LNCAP (cell line): Measurements from ENCODE around the gene WIPF1.

ENCODE experiments used
- TF ChIP-seq, protein P1 (sequence below): fragments of 450-650 bp; IDR thresholded peaks from 2 replicates; pipeline ENCODE4 v1.5.1; 2017; ENCODE audit warnings: mild to moderate bottlenecking

Gene WIPF1

DNA sequence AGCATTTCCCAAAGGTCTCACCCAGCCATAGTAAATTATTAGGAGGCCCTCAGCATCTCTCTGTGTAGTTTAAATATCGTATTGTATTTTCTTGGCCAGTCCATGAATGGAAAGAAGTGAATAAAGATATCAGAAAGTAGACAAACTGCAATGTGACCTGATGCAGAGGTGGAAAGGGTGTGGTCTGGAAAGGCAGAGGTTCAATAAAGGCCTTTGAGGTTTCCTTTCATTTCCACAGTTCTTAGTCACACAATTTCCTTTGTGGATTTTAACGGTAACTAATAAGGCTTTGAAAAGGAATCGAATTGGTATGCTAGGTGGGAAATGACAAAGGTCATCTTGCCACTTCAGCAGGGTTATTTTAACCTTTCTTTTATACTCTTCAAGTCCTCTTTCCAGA lies 20.1 kb upstream of the WIPF1 start:
- TF ChIP-seq, protein P1, sequence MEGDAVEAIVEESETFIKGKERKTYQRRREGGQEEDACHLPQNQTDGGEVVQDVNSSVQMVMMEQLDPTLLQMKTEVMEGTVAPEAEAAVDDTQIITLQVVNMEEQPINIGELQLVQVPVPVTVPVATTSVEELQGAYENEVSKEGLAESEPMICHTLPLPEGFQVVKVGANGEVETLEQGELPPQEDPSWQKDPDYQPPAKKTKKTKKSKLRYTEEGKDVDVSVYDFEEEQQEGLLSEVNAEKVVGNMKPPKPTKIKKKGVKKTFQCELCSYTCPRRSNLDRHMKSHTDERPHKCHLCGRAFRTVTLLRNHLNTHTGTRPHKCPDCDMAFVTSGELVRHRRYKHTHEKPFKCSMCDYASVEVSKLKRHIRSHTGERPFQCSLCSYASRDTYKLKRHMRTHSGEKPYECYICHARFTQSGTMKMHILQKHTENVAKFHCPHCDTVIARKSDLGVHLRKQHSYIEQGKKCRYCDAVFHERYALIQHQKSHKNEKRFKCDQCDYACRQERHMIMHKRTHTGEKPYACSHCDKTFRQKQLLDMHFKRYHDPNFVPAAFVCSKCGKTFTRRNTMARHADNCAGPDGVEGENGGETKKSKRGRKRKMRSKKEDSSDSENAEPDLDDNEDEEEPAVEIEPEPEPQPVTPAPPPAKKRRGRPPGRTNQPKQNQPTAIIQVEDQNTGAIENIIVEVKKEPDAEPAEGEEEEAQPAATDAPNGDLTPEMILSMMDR = no peak

DNA sequence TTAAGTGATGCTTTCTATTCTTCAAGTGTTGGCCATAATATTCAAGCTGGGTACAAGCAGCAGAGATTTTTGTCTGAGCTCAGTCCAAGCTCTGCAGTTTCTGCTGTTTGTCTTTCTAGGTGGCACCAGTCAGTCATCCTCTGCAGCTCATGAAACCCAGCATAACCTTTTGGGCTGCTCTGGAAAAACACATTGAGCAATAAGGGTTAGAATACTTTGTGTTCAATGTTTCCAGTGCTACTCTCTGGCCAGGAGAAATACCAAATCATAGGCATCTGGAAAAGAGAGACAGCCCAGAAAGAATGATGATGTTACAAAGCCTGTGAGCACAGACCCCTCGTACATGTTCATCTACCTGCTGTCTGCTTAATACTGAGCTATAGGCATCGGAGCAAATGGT lies 19.5 kb upstream of the WIPF1 start:
- TF ChIP-seq, protein P1 = peak; percentile 46

DNA sequence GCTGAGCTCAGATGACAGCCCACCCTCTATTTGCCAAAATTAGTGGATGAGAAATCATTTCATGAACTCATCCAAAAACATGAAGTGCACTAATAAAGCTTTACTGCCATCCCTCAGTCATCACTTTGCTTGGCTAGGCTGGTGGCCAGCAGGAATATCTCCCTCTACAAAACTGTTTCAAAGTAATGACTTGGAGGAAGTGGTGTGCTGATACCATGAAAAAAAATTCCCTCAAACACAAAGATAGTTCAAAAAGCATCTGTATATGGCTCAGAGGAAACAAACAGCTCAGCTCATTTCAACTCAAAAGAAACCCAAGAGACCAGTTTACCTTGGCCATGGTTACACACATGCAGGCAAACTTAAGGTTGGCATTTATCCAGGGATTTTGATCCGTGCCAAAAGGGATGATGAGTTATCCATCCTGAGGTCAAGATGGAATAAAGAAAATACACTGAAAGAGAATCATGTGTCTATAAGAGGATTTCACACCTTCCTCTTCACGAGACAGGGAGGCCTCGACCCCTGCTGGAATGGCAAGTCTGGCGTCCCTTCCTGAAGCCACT lies 18.4 kb upstream of the WIPF1 start:
- TF ChIP-seq, protein P1 = no peak

DNA sequence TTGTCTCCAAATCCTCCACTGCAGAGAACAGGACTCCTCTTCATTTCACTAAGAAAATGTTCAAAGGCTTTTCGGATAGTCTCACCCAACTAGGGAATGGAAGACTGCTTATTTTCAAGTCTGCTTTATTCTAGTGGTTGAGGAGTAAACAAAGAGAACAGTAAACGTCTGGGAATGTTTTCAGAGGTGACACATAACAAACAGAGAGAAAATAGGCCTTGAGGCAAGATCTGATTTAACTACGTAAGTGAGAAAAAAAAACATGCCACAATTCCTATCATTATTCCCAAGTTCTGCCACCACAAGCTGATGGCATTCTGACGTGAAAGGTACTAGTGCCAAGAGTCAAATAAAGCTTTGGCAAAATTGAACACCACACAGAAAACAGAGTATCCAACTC lies 16.7 kb upstream of the WIPF1 start:
- TF ChIP-seq, protein P1 = no peak

DNA sequence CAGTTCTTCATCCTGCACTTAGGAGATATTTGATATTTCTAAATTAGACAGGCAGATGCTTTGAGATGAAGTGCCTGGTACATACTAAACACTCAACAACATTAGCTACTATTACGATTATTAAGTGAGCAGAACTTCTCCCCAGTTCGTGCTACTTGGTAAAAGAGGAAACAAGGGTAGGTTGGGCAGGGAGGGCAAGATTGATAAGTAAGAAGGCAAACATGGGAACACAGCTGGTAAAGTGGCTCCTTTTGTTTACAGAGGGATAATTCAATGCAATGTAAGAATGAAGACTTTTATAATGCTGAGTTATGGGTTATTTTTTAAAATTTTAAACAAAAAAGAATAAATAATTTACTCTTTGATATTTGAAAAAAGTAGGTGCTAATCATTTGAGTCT lies 15.9 kb upstream of the WIPF1 start:
- TF ChIP-seq, protein P1 = no peak

DNA sequence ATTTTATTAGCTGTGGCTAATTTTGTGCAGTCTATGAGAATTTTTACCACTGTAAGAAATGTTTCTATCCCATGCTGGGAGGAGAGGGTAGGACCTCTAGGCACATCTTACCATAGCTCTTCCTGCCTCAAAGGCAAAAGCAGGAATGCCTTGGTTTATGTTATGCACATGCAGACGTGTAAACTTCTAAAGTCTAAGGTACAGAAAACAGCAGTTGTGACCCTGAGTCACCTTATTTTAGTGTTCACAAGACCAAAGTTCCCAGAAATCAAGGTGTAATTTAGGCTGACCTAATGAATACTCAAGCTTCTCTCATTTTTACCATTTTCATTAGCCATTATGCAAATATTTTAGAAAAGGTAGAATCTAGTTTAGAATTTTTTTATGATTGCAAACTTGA lies 15.4 kb upstream of the WIPF1 start:
- TF ChIP-seq, protein P1 = no peak

DNA sequence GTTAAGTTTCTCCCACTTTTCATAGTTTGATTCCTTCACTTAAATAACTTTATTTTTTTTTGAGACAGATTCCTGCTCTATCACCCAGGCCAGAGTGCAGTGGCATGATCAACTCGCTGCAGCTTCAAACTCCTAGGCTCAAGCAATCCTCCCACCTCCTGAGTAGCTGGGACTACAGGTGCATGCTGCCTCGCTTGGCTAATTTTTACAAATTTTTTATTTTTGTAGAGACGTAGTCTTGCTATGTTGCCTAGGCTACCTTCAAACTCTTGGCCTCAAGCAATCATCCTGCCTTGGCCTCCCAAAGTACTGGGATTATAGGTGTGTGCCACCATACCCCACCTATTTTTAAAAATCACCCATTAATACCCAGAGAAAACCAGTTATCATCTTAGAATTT lies 14.2 kb upstream of the WIPF1 start:
- TF ChIP-seq, protein P1 = no peak

DNA sequence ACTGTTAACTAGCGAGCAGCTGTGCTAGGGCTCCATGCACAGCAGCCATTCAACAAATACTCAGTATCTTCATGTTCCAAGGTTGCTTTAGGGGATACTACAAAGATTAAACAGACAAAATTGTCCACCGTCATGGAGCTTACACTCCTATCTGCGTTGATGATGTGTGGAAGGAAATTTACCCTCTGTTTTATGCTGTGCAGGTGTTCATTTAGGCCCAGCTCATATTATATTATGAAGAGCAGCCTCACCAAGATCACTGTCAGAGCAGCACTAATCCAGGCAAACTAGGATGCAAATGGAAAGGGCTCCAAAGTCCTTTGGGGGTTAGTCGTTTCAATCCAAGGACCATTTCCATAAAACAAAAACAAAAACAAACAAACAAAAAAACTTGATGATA lies 13.4 kb upstream of the WIPF1 start:
- TF ChIP-seq, protein P1 = no peak
